ENCODE results near the gene PDLIM7. TPM values are rescaled to one million over a fixed set of nuclear protein-coding genes. Genes with fewer than 3 reads are reported as not detected.

PDLIM7 gene
- total and polyA plus RNA-seq, 11 donors, result 36.3 to 124 (median 52.5) TPM

GRCh38 chr5:177498013-177498787, 796 bp upstream of the PDLIM7 start:
- 7 to 14% (median 10%) methylated on average over 29 to 48 of the region's 48 CpGs for WGBS, 4 donors
- H3K27ac ChIP-seq, result peak overlapping the region; percentile 27 to 98 (median 95)
- peaks cover 8 to 70% (median 52%) of the 10 kb centered on the region in 12 donors for H3K4me1 ChIP-seq
- intact Hi-C loops (cut with DNase I), result loop anchor here in 4 of 10 donors (2.0 to 5.0 kb wide), 3 partner anchors 41 to 106 kb away; no protein-coding TSS in a partner anchor
- DNase-seq (peak in 4 of 5 donors; percentile 57 to 85 (median 64)), ATAC-seq (peak in 2 of 4 donors; percentile 1 to 12)
- H3K9me3 ChIP-seq, result no peaks in the 10 kb centered on the region
- H3K4me3 ChIP-seq, result peak overlapping the region; percentile 25 to 96 (median 78)
- H3K36me3 ChIP-seq, result peaks cover 0 to 16% (median 0%) of the 10 kb centered on the region in 9 donors
- TF ChIP-seq CTCF (IDR thresholded peaks at IDR 0.05) (peak in 1 of 12 donors; percentile 3), POLR2A (IDR thresholded peaks at IDR 0.05) (no peak)
- H3K27me3 ChIP-seq, result no peaks in the 10 kb centered on the region

GRCh38 chr5:177496727-177497291, 595 bp downstream of the PDLIM7 start:
- Histone ChIP-seq H3K4me1 (peaks cover 8 to 76% (median 59%) of the 10 kb centered on the region in 12 donors), H3K9me3 (no peaks in the 10 kb centered on the region), H3K27me3 (no peaks in the 10 kb centered on the region), H3K27ac (peak overlapping the region; percentile 73 to 98 (median 95)), H3K36me3 (peaks cover 0 to 29% (median 13%) of the 10 kb centered on the region in 9 donors), H3K4me3 (peak overlapping the region; percentile 68 to 96 (median 78))
- 0 to 1% (median 0%) methylated on average over 9 to 29 of the region's 29 CpGs for WGBS, 4 donors
- no peak for TF ChIP-seq CTCF (IDR thresholded peaks at IDR 0.05)
- peak in 1 of 2 donors; percentile 18 for TF ChIP-seq POLR2A (IDR thresholded peaks at IDR 0.05)
- intact Hi-C loops (cut with DNase I), result loop anchor here in 7 of 10 donors (1.0 to 5.0 kb wide), 7 partner anchors 18 to 105 kb away; partner anchors contain the start of gene GRK6 (in 1 of the 7)
- peak; percentile 86 to 91 (median 88) for DNase-seq
- ATAC-seq, result peak; percentile 23 to 65 (median 50)

GRCh38 chr5:177496070-177496726, 1.2 kb downstream of the PDLIM7 start:
- Histone ChIP-seq H3K4me3 (peak overlapping the region; percentile 68 to 96 (median 78)), H3K36me3 (peaks cover 0 to 35% (median 19%) of the 10 kb centered on the region in 9 donors), H3K4me1 (peaks cover 8 to 73% (median 59%) of the 10 kb centered on the region in 12 donors), H3K9me3 (no peaks in the 10 kb centered on the region), H3K27ac (peak overlapping the region; percentile 73 to 98 (median 95)), H3K27me3 (no peaks in the 10 kb centered on the region)
- no peak for TF ChIP-seq POLR2A (IDR thresholded peaks at IDR 0.05)
- peak in 3 of 12 donors; percentile 11 to 29 (median 11) for TF ChIP-seq CTCF (IDR thresholded peaks at IDR 0.05)
- WGBS, 4 donors, result 23 to 26% (median 26%) methylated on average over 5 to 12 of the region's 12 CpGs
- intact Hi-C loops (cut with DNase I), result loop anchor here in 6 of 10 donors (2.0 to 5.0 kb wide), 5 partner anchors 17 to 104 kb away; no protein-coding TSS in a partner anchor
- DNase-seq, result peak in 1 of 5 donors; percentile 65
- ATAC-seq, result no peak

All from heart left ventricle (tissue), 16 donors.